Superior temporal gyrus (tissue), 1 donor: ENCODE data around the gene USP3.
"Not testable (repeated sequence)": the region's sequence is repeated elsewhere in the genome, so short reads cannot be mapped to it uniquely, and the experiment has no call there.

Experiments
- DNase-seq: peaks from one replicate; pipeline ENCODE4 v3.0.0-alpha.2; 2016; ENCODE audit errors: extremely low spot score

The USP3 gene

DNA sequence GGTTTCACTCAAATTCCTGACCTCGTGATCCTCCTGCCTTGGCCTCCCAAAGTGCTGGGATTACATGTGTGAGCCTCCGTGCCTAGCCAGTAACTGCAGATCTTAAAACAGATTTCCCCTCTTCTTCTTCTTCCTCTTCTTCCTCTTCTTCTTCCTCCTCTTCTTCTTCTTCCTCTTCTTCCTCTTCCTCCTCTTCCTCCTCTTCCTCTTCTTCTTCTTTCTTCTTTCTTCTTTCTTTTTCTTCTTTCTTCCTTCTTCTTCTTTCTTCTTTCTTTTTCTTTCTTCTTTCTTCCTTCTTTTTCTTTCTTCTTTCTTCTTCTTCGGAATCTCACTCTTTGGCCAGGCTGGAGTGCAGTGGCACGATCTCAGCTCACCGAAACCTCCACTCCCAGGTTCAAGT, 7.8 kb downstream of the USP3 start:
- no peak for DNase-seq

DNA sequence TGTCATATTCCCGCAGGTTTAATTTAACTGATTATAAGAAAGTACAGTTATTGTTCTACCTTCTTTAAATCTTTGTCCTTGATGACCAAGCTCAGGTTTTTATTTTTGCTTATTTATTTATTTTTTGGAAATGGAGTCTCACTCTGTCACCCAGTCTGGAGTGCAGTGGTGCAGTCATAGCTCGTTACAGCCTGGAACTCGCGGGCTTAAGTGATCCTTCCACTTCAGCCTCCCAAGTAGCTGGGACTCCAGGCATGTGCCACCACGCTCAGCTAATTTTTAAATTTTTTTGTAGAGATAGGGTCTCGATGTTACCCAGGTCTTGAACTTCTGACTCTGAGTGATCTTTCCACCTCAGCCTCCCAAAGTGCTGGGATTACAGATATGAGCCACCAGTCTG, 8.9 kb downstream of the USP3 start:
- no peak for DNase-seq

DNA sequence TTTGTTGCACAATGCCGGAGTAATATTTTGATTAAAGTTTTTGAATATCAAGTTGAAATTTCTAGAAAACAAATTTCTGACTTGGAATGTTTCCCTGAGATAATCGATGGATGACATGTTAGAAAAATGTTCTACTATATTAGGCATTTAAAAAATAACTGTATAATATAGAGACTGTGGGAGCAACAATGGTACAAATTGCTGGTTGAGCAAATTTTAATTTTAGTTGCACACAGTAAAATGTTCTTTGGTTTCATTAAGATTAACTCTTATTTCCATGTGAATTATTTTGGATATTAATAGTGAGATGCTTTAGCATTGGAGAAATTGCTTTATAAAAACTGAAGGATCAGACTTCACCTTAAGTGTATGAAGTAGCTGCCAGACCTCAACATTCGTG, 9.3 kb downstream of the USP3 start:
- DNase-seq: no peak

DNA sequence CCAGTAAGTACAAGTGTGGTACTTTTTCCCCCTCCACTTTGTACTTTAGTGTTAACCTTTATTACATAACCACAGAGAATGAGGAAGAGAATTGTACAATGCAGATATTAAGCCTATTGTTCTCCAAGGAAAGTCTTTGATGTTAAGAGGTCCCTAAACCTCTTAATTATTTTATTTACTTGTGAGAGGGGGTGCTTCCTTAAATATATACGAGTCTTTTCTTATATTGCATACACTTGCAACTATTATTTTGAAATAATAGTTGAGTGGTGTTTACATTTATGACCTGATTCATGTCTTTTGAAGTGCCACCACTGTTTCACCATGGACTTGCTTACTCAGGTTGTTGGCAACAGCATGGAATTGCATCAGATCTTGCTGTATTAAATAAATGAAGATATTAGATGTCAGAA, 10.1 kb downstream of the USP3 start:
- no peak for DNase-seq

DNA sequence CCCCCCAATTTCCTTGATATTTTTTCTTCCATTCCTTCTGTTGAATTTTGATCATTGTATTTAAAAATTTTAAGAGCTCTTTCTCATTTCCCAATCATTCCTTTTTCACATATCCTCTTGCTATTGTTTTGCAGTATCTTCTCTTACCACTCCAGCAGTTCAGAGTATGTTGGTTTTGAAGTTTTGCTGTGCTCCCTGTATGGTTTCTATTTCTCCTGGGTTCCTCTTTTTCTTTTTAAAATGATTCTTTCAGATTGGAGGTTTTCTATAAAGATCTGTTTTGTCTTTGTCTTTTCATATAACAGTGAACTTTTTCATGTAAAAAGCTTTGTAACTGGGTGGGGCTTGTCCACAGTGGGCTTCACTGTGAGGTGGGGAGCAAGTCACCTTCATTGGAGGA, 12.8 kb downstream of the USP3 start:
- DNase-seq: no peak

DNA sequence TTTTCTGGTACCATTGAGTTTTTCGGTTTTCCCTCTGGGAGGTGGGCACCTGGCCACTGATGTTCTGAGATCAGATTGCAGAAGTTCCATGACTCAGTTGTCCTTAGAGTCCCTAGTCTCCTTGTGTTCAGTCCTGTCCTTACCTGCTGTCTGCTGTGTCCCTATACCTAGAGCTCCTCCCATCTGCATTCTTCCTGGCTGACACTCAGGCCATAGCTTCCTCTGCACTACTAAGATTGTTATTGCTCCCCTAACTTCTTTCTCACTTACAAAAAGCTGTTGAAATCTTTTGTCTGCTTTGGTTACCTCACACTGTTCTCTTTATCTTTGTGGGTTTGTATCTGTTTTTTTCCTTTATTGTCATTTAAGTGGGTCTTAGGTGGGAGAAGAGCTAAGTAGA, 13.2 kb downstream of the USP3 start:
- DNase-seq: no peak

DNA sequence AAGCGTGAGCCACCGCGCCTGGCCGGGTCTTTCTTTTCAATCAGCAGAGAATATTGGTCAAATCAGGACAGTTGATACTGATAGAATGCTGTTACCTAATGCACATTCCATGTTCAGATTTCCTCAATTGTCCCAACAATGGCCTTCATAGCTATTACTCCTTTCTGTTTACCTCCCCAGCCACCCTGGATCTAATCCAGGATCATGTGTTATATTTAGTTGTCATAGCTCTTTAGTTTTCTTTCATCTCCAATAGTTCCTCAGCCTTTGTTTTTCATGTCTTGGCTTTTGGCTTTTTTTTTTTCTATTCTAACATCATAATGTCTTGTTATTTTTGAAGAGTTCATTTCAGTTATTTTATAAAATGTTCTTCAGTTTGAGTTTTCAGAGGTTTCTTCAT, 14.6 kb downstream of the USP3 start:
- no peak for DNase-seq

DNA sequence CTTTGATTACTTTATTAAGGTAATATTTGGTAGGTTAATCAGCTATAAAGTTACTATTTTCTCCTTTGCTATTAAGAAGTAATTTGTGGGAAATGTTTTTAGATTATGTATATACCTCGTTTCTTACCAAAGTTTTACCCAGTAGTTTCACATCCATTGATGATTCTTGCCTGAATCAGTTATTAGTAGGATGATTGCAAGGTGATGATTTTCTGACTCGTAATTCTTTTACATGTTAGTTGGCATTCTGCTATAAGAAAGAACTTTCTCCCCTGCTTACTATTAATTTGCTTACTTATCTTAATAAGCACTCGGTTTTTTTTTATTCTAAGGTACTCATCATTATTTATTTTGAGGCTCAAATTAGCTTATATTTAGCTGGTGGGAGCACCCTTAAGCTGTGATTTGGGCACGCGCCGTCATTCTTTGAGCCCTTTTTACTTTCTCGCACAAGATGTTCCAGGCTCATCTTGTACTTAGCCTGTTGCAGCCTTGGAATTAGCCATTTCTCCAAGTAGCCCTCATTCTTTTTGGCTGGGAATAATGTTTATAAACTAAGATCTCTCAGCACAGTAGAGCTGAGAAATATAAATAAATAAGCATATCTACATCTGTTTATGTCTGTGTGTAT, 15.3 kb downstream of the USP3 start:
- no peak for DNase-seq

DNA sequence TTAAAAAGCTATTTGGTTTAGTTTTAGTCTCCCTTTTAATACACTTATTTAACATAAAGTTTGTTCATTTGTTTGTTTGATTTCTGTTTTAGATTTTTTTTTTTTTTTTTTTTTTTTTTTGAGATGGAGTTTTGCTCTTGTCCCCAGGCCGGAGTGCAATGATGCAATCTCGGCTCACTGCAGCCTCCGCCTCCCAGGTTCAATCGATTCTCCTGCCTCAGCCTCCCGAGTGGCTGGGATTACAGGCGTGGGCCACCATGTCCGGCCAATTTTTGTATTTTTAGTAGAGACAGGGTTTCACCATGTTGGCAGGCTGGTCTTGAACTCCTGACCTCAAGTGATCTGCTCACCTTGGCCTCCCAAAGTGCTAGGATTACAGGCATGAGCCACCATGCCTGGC, 16.1 kb downstream of the USP3 start:
- DNase-seq: not testable (repeated sequence)

DNA sequence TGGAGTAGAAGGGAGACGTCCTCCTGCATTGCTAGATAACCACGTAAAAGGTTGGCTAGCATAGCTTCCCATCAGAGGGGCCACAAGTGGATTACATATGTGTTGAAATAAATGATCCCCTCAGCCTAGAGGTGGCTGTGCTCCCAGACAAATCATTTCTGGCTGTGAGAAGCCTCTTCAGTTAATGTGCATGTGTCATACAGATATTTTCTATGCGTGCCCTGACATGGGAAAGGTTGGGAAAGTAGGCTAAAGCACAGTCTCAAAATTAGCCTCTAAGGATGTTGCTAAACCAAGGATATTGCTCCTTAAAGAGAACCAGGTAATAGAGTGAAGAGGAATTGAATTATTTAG, 17.8 kb downstream of the USP3 start:
- DNase-seq: no peak

DNA sequence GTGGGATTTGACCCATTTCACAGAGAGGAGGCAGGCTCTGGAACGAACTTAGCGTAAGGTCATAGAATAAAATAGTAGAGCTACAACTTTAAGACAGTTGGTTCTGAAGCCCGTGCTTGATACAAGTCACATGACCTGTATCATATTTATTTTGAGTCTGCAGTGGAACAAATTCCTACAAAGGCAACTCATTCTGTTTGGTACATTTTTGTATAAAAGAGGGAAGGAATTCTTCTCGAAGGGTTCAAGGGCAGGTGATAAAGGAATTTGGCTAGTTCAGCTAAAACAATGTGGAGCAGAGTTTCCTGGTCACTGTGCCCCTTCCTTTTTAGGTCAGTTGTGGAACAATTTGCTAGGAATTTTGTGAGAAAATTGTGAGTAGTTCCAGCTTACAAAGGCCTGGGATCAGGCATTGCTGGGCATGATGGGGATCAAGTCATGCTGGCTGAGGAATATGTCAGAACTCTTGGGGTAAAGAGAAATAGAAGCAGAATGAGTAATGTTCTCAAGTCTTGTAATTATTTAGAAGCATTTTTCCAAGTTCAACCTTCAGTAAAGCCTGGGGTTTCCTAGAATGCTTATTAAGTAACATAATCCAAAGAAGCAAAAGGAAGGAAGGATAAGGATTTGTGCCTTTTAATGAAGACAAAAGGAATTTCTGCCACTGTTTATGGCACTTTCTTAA, 19.1 kb downstream of the USP3 start:
- DNase-seq: no peak

DNA sequence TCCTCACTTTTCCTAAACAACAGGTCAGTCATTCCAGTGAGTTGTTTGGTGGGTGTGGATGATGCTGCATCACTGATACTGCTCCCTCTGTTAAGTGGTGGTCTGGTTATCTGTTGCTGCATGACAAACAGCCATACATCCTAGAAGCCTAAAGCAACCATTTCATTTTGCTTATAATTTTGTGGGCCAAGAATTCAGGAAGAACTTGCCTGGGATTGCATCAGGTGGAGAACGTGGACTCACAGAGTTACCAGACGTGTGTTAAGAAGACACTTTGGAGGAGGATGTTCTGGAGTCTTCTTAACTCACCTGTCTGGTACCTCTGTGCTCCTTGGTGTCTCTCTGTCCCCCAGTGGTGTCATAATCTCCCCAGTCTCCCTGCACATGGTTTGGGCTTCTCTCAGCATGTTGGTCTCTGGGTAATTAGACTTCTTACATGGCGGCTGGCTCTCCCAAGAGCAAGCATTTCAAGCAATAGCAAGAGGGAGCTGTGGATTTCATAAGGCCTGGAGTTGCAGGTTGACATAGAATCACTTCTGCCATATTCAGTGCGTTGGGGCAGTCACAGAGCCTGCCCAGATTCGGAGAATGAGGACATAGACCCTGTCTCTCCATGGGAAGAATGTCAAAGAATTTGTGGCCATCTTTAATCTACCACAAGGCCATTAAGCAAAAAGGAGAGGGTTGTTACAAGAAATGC, 20.1 kb downstream of the USP3 start:
- DNase-seq: no peak

DNA sequence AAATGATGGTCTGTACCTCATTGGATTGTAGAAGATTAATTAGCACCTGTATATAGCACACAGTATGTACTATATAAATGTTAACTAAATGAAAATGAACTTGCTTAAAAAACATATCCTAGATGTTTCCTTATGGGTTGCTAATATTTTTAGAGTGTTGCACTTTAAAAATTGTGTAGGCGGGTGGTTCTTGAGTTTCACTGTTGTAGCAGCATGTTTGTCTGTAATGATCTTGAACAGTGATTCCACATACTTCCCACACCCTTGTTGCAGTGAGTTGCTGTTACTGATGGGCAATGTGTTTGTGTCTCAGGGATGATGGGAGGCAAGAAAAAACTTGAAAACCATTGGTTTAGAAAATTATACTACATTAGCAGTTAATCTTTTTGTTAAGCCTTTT, 22.0 kb downstream of the USP3 start:
- no peak for DNase-seq

DNA sequence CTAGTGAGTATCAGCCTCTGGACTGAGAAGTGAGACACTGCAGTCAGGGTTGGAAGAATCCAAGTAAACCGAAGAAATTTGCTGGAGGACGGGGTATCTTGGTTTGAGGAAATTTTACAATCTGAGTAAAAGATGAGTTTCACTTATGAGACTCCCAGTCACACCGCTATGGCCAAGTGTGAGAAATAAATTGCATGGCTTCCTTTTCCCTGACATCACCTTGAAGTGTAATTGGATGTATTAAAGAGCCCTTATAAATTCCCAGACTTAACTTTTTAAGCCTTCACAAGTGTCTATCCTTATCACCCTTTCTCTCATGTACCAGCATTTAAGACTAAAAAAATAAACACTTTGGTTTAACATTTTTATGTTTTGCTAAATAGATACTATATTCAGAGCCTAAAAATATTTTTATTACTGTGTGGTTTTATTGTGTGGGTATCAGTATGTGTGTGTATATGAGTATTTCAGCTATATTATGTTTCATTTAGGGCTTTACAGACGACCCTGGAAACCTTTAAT, 23.8 kb downstream of the USP3 start:
- DNase-seq: no peak

DNA sequence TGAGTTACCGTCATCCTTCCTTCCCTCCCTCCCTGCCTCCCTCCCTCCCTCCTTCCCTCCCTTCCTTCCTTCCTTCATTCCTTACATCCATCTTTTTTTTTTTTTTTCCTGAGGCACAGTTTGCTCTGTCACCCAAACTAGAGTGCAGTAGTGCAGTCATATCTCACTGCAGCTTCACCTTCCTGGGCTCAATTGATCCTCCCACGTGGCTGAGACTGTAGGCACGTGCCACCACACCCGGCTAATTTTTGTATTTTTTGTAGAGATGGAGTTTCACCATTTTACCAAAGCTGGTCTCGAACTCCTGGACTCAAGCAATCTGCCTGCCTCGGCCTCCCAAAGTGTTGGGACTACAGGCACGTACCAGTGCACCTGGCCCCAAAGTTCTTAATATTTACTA, 25.8 kb downstream of the USP3 start:
- no peak for DNase-seq

DNA sequence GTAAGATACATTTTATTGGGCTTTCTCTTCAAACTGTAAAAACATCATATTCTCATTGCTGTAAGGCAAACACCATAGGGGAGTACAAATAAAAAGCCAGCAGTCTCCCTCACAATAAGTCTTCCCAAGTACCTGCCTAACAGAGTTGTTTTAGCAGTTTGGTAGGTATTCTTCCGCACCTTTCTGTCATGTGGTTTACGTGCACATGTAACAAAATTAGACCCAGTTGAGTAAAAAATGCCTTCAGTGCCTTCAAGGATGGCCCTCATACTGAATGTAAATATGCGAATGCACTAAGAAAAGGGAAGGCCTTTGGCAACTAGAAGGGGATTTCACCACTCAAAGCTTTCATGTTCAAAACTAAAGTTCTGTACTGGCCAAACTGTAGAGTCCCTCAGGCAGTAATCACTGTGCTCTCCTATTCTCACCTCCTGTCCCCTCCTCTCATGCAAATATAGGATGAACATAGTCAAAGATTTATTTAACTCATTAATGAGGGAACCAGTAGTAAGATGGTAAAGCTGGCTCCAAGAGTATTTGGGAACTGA, 26.4 kb downstream of the USP3 start:
- no peak for DNase-seq

DNA sequence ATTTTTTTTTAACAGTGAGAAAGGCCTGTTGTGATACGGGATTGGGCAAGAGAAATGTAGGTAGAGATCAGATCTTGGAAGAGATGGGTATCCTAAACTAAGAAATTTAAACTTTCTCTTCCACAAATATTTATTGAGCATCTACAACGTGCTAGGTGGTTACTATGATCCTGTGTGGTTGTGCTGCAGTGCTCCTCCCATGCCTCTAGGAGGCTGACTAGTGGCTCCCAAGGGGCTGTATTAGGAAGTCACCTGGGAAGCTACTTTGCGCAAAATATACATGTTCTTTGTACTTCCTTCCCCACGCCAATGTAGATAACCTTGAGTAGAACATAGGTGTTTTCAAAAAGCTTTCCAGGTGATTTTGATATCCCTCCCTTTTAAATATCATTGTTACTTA, 27.2 kb downstream of the USP3 start:
- no peak for DNase-seq

DNA sequence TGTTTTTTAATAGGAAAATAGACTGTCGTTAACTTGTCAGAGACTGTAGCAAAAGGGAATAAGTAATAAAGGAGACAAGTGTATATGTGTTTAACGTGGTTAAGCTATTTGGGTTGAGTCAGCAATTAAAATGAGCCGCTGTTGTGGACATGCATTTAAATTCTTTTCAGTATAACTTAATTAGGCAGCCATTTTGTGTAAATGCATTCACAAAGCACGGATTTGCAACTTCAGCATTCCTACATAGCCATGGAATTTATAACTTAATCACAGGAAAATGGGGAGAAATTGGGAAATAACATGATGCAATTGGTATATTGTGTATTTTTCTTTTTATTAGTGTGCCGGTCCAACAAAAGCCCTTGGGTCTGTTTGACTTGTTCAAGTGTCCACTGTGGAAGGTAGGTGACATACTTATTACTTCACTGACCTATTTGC, 27.9 kb downstream of the USP3 start:
- no peak for DNase-seq

DNA sequence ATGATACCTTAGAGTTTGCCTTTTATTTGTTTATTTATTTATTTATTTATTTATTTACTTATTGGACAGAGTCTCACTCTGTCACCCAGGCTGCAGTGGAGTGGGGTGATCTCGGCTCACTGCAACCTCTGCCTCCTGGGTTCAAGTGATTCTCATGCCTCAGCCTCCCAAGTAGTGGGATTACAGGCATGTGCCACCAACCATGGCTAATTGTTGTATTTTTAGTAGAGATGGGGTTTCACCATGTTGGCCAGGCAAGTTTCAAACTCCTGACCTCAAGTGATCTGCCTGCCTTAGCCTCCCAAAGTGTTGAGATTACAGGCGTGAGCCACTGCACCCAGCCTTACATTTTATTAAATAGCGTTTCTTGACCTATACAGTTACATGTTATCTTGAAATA, 30.5 kb downstream of the USP3 start:
- DNase-seq: not testable (repeated sequence)

DNA sequence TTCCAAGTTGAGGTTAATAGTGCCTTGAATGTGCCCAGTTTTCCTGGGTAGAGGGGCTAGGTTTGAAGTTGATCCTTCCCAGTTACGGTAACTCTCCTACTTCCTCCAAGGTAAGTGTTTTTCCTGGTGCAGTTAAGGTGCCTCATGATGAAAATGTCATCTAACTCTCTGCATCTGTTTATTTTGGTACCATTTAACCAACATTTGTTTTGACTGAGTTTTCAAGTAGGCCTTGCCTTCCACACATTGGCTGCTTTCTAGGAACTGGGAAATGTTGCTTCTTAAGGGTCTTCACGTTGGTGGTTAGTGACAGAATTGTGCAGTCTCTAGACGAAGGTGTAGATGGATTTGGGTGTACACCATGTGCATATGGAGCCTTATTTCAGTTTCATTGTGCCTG, 31.3 kb downstream of the USP3 start:
- DNase-seq: no peak

DNA sequence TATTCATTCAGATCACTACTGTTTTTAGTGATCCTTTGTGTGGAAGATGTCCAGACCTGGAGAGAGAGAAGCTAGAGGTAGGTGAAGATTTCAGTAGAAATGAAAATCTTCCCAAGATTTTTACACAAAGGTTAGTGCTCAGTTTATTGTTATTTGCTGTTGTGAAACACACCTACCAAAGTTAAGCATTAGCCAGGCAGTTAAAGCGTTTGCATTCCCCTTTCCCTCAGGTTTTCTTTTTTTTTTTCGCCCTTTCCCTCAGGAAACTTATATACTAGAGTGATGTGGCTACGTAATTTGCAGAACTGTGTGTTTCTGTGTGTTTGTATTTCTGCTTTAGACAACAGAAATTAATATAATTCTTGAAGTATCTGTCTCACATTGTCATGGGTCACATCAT, 34.5 kb downstream of the USP3 start:
- DNase-seq: no peak

DNA sequence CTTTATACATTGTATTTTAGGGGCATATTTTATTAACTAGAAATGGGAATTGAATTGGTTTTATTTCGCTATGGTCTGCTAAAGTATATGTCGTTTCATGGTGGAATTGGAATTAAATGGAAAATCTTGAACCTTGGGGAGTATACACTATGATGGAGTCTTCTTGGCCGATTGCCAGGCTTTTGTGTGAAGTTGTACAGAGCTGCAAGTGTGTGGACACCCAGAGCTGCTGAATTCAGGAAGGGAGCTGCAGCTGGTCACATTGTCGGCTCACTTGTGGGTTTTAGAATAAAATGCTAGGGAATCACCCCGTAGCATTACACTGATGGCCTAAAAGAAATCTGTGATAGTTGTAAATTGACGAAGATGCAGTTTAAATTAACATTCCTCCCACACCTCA, 35.1 kb downstream of the USP3 start:
- DNase-seq: peak; percentile 53

DNA sequence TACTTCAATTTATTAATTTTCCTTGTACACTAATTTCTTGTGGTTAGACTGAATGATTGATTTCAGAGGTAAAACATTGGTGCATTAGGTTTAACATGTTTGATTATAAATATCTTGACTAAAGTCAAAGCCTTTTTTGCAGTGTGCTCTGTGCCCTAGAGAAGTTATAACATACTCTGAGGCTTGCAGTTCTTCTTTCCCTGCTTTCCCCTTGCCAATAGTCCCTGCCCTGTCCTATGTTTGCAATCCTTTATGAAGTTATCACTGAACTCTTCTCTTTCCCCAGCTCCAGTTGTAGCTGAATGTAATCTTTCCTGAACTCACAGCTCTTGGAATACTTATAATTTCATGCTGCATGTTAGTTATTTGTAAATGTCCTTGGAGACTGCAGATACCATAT, 35.6 kb downstream of the USP3 start:
- DNase-seq: no peak
